GM12873 (cell line): ENCODE data around the gene RAB24.

Experiments used
- CTCF ChIP-seq: IDR thresholded peaks from 2 replicates; pipeline ENCODE4 v1.5.1; 2012; ENCODE audit warnings: low read depth, mild to moderate bottlenecking, moderate library complexity, low read length, control low read depth; ENCODE audit not compliant: insufficient read depth; ENCODE audit errors: missing control alignments

RAB24 gene

GRCh38 chr5:177347699-177348098, 44.2 kb upstream of the RAB24 start:
- TF ChIP-seq CTCF: no peak

GRCh38 chr5:177346820-177347219, 43.3 kb upstream of the RAB24 start:
- no peak for TF ChIP-seq CTCF

- no peak for TF ChIP-seq CTCF
Observed at GRCh38 chr5:177344891-177345290, 41.4 kb upstream of the RAB24 start.

GRCh38 chr5:177343777-177344176, 40.3 kb upstream of the RAB24 start:
- no peak for TF ChIP-seq CTCF

GRCh38 chr5:177339107-177339638, 35.7 kb upstream of the RAB24 start:
- no peak for TF ChIP-seq CTCF

GRCh38 chr5:177338251-177339106, 35.0 kb upstream of the RAB24 start:
- TF ChIP-seq CTCF: no peak

GRCh38 chr5:177336603-177337494, 33.3 kb upstream of the RAB24 start:
- no peak for TF ChIP-seq CTCF
